Common myeloid progenitor, CD34-positive (primary cell): ENCODE measurements around the gene OTOG.
A peak's percentile ranks its signal among the peaks of the same experiment; 100 is the strongest.

Experiments
- CTCF ChIA-PET: fragments of 350-600 bp; sonication (Branson Sonifier 250); formaldehyde crosslinking; loops from one replicate; lab custom pipeline; 2021; ENCODE audit warnings: antibody characterized with exemption; lab: Charles Lee
- POLR2A ChIA-PET: fragments of 350-600 bp; sonication (Branson Sonifier 250); formaldehyde crosslinking; loops from one replicate; lab custom pipeline; 2021; ENCODE audit warnings: antibody characterized with exemption; lab: Charles Lee
- DNase-seq, 3 donors: peaks; one replicate each; pipeline versions ENCODE4 v3.0.0 to v3.0.0-alpha.2; 2013
- H3K27ac ChIP-seq, 2 experiments: 1 replicate in 1 of 2; 2 replicates in 1 of 2; pipeline ENCODE4 v1.7.0; 2013; ENCODE audit warnings: inconsistent platforms in 2 of 2, low read length in 2 of 2, mild to moderate bottlenecking in 2 of 2, low read depth in 1 of 2, moderate library complexity in 1 of 2; ENCODE audit not compliant: severe bottlenecking in 2 of 2, insufficient read depth in 1 of 2, poor library complexity in 1 of 2
- H3K27me3 ChIP-seq, 5 experiments: replicated peaks in 2 of 5; 1 replicate in 3 of 5; 2 replicates in 2 of 5; pipeline versions ENCODE4 v1.6.1 to v1.7.0; 2013; ENCODE audit warnings: low read length in 4 of 5, mild to moderate bottlenecking in 2 of 5, moderate library complexity in 2 of 5, inconsistent platforms in 1 of 5; ENCODE audit not compliant: insufficient read depth in 5 of 5, control insufficient read depth in 4 of 5
- H3K36me3 ChIP-seq, 4 experiments: 1 replicate in 2 of 4; 2 replicates in 2 of 4; pipeline versions ENCODE4 v1.6.1 to v1.7.0; 2013; ENCODE audit warnings: low read length in 3 of 4, control low read depth in 1 of 4, mild to moderate bottlenecking in 1 of 4; ENCODE audit not compliant: control insufficient read depth in 4 of 4, insufficient read depth in 4 of 4
- H3K4me1 ChIP-seq, 4 experiments: 1 replicate in 3 of 4; 2 replicates in 1 of 4; pipeline versions ENCODE4 v1.6.1 to v1.7.1; 2013; ENCODE audit warnings: low read length in 3 of 4, mild to moderate bottlenecking in 3 of 4, control low read depth in 1 of 4, inconsistent platforms in 1 of 4, moderate library complexity in 1 of 4; ENCODE audit not compliant: control insufficient read depth in 4 of 4, insufficient read depth in 4 of 4; ENCODE audit errors: control extremely low read depth in 1 of 4
- H3K4me3 ChIP-seq, 7 experiments: 1 replicate in 4 of 7; 2 replicates in 3 of 7; pipeline versions ENCODE4 v1.5.1 to v1.7.0; 2013; ENCODE audit warnings: mild to moderate bottlenecking in 7 of 7, low read length in 6 of 7, moderate library complexity in 6 of 7, inconsistent platforms in 2 of 7, low read depth in 2 of 7, control low read depth in 1 of 7; ENCODE audit not compliant: insufficient read depth in 4 of 7, control insufficient read depth in 1 of 7; ENCODE audit errors: extremely low read depth in 1 of 7
- H3K9me3 ChIP-seq, 5 experiments: 1 replicate in 4 of 5; 2 replicates in 1 of 5; pipeline versions ENCODE4 v1.6.1 to v1.7.1; 2013; ENCODE audit warnings: low read length in 4 of 5, mild to moderate bottlenecking in 2 of 5, inconsistent platforms in 1 of 5, low read depth in 1 of 5, moderate library complexity in 1 of 5; ENCODE audit not compliant: control insufficient read depth in 4 of 5, insufficient read depth in 2 of 5; ENCODE audit errors: control extremely low read depth in 1 of 5
- WGBS: methylation state at CpG from one replicate; pipeline ENCODE4 v1.1.5; 2013; ENCODE audit not compliant: insufficient coverage; 5-methylcytosine and 5-hydroxymethylcytosine counted together

The OTOG gene

GRCh38 chr11:17504330-17505107 is 42.5 kb upstream of the OTOG start:
- Histone ChIP-seq H3K36me3 (no peaks in the 10 kb centered on the region), H3K4me1 (no peaks in the 10 kb centered on the region), H3K9me3 (no peaks in the 10 kb centered on the region), H3K4me3 (no peak overlapping the region), H3K27me3 (peaks cover 0 to 3% (median 2%) of the 10 kb centered on the region in 5 experiments), H3K27ac (no peak overlapping the region)
- ChIA-PET CTCF (interaction anchor here (0.6 to 11.4 kb wide), 21 partner anchors 8 to 275 kb away, joined by 3 to 220 read pairs (median 6); partner anchors contain the start of gene KCNJ11), POLR2A (no interaction called here)
- peak; percentile 67 to 85 (median 79) for DNase-seq
- 38% methylated on average over 8 of the region's 9 CpGs for WGBS

- Histone ChIP-seq H3K36me3 (no peaks in the 10 kb centered on the region), H3K4me3 (no peak overlapping the region), H3K4me1 (no peaks in the 10 kb centered on the region), H3K27ac (no peak overlapping the region), H3K27me3 (peaks cover 0 to 4% (median 3%) of the 10 kb centered on the region in 5 experiments), H3K9me3 (no peaks in the 10 kb centered on the region)
- POLR2A ChIA-PET, result no interaction called here
- WGBS, result 60% methylated on average over 1 of the region's 4 CpGs
- DNase-seq, result no peak
- CTCF ChIA-PET, result interaction anchor here (0.7 to 11.4 kb wide), 14 partner anchors 12 to 272 kb away, joined by 3 to 220 read pairs (median 6); no protein-coding TSS in a partner anchor
Observed at GRCh38 chr11:17505146-17505545, 41.9 kb upstream of the OTOG start.

- H3K4me3 ChIP-seq, result no peak overlapping the region
- no peaks in the 10 kb centered on the region for H3K36me3 ChIP-seq
- H3K27ac ChIP-seq, result no peak overlapping the region
- 89% methylated on average over 4 of the region's 6 CpGs for WGBS
- POLR2A ChIA-PET, result no interaction called here
- DNase-seq, result no peak
- no peaks in the 10 kb centered on the region for H3K9me3 ChIP-seq
- H3K4me1 ChIP-seq, result no peaks in the 10 kb centered on the region
- H3K27me3 ChIP-seq, result peaks cover 0 to 8% (median 3%) of the 10 kb centered on the region in 5 experiments
- CTCF ChIA-PET, result interaction anchor here (0.6 to 11.4 kb wide), 14 partner anchors 9 to 306 kb away, joined by 3 to 220 read pairs (median 4); partner anchors contain the start of gene KCNJ11
Observed at GRCh38 chr11:17506314-17506713, 40.7 kb upstream of the OTOG start.

- Histone ChIP-seq H3K9me3 (no peaks in the 10 kb centered on the region), H3K4me1 (no peaks in the 10 kb centered on the region), H3K27ac (no peak overlapping the region), H3K27me3 (peaks cover 0 to 8% (median 3%) of the 10 kb centered on the region in 5 experiments), H3K4me3 (no peak overlapping the region), H3K36me3 (no peaks in the 10 kb centered on the region)
- DNase-seq, result peak in 1 of 3 donors; percentile 26
- ChIA-PET POLR2A (no interaction called here), CTCF (interaction anchor here (0.6 to 11.4 kb wide), 9 partner anchors 10 to 277 kb away, joined by 3 to 220 read pairs (median 5); partner anchors contain the start of gene KCNJ11)
- WGBS, result 88% methylated on average over 3 of the region's 3 CpGs
Observed at GRCh38 chr11:17506942-17507341, 40.1 kb upstream of the OTOG start.

GRCh38 chr11:17507773-17508172 is 39.3 kb upstream of the OTOG start:
- Histone ChIP-seq H3K4me1 (no peaks in the 10 kb centered on the region), H3K9me3 (no peaks in the 10 kb centered on the region), H3K27me3 (peaks cover 0 to 11% (median 3%) of the 10 kb centered on the region in 5 experiments), H3K4me3 (no peak overlapping the region), H3K36me3 (no peaks in the 10 kb centered on the region), H3K27ac (no peak overlapping the region)
- DNase-seq, result no peak
- 95% methylated on average over 2 of the region's 2 CpGs for WGBS
- CTCF ChIA-PET, result interaction anchor here (1.0 to 11.4 kb wide), 10 partner anchors 9 to 133 kb away, joined by 3 to 220 read pairs (median 5); partner anchors contain the start of gene KCNJ11
- POLR2A ChIA-PET, result no interaction called here

GRCh38 chr11:17508306-17508705 is 38.8 kb upstream of the OTOG start:
- Histone ChIP-seq H3K9me3 (no peaks in the 10 kb centered on the region), H3K4me1 (no peaks in the 10 kb centered on the region), H3K4me3 (no peak overlapping the region), H3K36me3 (no peaks in the 10 kb centered on the region), H3K27me3 (peaks cover 0 to 11% (median 3%) of the 10 kb centered on the region in 5 experiments), H3K27ac (no peak overlapping the region)
- ChIA-PET POLR2A (no interaction called here), CTCF (interaction anchor here (0.8 to 11.4 kb wide), 11 partner anchors 8 to 134 kb away, joined by 3 to 220 read pairs (median 4); partner anchors contain the start of gene KCNJ11)
- 64% methylated on average over 2 of the region's 3 CpGs for WGBS
- DNase-seq, result no peak

GRCh38 chr11:17508791-17509190 is 38.3 kb upstream of the OTOG start:
- Histone ChIP-seq H3K9me3 (no peaks in the 10 kb centered on the region), H3K4me3 (no peak overlapping the region), H3K27me3 (peaks cover 0 to 13% (median 3%) of the 10 kb centered on the region in 5 experiments), H3K4me1 (no peaks in the 10 kb centered on the region), H3K36me3 (no peaks in the 10 kb centered on the region), H3K27ac (no peak overlapping the region)
- no peak for DNase-seq
- ChIA-PET POLR2A (no interaction called here), CTCF (interaction anchor here (0.8 to 11.4 kb wide), 10 partner anchors 8 to 134 kb away, joined by 3 to 220 read pairs (median 5); partner anchors contain the start of gene KCNJ11)
- WGBS, result no CpG with 5 or more reads among the region's 3 CpGs
